NCI-H2107 treated with DMSO at 0.1 percent for 48 hours (cell line): ENCODE results near the gene NPLOC4.
"Not testable (repeated sequence)": the region's sequence is repeated elsewhere in the genome, so short reads cannot be mapped to it uniquely, and the experiment has no call there.

ENCODE experiments used
- DNase-seq: peaks from one replicate; lab custom pipeline; 2025; ENCODE audit not compliant: unreplicated experiment; lab: John Stamatoyannopoulos, UW

The NPLOC4 gene

DNA sequence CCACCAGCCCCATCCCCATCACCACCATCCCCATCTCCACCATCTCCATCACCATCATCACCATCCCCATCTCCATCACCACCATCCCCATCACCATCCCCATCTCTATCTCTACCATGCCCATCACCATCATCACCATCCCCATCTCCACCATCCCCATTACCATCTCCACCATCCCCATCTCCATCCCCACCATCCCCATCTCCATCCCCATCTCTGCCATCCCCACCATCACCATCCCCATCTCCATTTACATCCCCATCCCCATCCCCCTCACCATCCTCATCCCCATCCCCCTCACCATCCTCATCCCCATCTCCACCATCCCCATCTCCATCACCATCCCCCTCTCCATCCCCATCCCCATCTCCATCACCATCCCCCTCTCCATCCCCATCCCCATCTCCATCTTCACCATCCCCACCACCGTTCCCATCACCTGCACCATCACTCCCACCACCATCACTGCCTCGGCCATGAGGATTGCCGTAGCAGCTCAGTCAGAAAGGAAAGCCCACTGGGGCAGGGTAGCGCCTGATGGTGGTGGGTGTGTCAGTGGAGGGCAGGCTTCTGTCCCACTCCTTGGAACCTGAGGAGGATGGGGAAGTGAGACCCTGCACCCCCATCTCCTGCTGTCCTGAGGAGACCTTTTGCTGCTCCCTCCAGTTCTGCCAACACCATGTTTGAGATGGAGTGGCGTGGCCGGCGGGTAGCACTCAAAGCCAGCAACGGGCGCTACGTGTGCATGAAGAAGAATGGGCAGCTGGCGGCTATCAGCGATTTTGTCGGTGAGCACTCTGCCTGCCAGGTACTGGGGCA, 101.2 kb downstream of the NPLOC4 start:
- no peak for DNase-seq

DNA sequence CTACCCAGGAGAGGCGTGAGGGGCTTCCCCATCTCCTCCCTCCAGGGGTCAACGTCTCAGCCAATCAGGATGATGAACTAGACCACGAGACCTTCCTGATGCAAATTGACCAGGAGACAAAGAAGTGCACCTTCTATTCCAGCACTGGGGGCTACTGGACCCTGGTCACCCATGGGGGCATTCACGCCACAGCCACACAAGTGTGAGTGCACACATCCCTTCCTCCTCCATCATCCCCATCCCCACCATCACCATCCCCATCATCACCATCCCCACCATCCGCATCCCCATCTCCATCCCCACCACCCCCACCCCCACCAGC, 101.9 kb downstream of the NPLOC4 start:
- no peak for DNase-seq

DNA sequence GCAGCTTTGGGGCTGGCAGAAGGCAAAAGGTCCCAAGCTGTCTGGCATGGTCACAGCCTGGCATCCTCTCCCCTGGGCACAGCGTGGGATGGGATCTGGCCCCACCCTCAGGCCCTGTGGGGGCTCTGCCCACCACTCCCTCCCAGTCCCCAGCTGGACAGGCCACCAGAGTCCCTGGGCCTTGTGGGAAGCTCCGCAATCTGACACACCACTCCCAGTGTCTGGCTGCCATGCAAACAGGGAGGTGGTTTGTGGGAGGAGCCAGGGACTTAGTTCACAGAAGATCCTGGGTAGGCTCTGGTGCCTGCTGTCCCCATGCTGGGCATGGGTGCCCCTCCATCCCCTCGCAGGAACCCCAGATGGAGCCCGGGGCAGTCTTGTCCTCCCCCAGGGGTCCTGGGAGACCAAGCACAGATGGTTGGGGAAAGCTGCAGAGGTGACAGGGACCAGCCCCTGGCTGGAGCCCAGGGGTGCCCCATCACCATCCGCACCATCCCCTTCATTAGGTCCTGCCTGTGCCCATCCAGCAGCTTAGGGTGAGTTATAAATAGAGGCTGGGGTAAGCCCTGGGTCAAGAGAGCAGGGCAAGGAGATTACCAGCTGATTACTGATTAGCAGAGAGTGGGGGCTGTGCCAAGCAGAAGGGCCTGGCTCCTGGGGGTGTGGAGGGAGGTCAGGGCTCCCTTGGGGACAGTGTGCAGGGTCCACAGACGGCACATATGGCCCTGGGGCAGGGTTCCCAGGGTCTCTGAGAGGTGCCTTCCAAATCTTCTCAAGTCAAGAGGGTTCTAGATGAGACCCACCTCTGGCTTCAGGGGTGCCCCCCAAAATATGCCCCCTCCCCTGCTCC, 102.5 kb downstream of the NPLOC4 start:
- DNase-seq = no peak

DNA sequence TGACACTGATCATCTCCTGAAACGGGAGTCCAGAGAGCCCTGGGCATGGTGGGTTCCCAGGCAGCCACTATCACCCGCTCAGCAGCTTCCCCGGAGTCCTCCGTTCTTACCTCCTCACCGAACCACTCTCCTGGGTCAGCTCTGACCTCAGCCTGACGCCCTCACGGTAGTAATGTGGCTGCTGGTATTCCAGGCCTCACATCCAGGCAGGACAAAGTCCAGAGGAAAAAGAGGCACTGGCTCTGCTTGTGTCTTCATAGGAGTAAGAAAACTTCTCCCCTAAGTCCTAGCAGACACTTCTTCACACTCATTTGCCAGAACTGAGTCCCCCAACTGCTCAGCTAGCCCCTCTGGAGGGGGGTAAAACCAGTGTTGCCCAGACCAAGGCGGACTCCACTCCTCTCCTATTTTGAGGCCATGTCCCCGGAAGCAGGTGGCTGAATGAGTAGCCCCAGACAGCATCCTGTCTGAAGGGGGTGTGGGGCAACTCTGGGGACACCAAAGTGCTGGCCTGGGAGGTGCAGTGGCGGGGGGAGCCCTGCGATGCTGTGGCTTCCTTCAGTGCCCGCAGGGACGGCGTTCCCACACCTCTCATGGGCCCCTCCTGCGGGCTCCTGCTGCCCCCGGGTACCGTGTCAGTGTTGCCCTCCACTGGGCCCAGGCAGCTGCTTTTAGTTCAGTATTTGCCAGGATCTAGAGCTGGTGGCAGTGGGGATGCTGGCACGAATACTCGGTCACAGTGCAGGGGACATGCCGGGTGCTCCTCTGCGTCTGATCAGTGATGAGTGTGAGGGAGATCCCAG, 103.4 kb downstream of the NPLOC4 start:
- DNase-seq = no peak

DNA sequence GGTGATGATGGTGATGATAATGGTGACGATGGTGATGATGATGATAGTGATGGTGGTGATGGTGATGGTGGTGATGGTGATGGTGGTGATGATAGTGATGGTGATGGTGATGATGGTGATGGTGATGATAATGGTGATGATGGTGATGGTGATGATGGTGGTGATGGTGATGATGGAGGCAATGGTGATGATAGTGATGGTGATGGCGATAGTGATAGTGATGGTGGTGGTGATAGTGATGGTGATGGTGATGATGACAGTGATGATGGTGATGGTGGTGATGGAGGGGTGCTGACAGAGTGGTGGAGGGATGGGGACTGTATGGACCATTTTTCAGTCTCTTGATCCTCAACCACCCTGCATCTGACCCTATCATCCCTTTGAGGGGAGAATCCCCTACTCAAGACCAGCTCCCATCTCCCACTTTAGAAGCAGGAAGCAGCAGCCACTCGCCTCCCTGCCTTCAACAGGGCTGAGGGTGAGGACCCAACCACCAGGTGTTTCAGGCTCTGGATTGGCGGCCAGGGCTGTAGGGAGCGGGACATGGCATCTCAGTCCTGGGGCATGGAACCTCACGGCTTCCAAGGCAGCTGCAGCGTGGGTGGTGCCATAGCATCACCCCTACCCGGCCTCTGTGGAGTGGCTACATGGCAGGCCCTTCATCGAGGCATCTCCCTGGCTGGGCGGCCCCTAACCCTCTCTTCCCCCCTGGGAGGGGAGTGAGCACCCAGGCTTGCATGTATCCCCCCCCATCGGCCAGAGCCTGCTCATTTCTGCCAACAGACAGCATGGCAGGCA, 104.2 kb downstream of the NPLOC4 start:
- no peak for DNase-seq

DNA sequence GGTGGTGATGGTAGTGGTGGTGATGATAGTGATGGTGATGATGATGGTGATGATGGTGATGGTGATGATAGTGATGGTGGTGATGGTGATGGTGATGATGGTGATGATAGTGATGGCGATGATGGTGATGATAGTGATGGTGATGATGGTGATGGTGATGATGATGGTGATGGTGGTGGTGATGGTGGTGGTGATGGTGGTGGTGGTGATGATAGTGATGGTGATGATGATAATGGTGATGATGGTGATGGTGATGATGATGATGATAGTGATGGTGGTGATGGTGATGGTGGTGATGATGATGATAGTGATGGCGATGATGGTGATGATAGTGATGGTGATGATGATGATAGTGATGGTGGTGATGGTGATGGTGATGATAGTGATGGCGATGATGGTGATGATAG, 104.9 kb downstream of the NPLOC4 start:
- not testable (repeated sequence) for DNase-seq

DNA sequence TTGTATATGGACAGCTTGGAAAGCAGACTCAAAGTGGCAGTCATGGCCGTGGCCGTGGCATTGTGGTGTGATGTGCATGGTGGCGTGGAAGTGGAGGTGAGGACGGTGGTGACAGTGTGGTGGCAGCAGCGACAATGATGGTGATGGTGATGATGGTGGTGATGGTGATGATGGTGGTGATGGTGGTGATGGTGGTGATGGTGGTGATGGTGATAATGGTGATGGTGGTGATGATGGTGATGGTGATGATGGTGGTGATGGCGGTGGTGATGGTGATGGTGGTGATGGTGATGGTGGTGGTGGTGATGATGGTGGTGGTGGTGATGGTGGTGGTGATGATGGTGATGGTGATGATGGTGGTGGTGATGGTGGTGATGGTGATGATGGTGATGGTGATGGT, 105.9 kb downstream of the NPLOC4 start:
- not testable (repeated sequence) for DNase-seq

DNA sequence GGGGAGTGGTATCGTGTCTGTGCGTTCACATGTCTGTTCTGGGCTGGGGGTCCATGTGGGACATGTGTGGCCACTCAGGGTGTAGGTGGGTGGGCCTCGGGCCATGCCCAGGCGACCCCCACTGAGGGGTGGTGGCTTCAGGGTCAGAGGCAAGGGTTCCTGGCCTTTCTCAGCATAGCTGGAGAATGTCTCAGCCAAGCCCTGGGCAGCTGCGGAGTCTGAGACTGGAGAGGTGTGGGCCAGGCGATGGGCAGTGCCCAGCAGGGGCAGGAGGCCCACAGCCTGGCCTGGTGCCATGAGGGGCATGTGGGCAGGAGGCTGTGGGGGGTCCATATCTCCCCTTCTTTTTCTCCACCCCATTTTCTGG, 107.5 kb downstream of the NPLOC4 start:
- no peak for DNase-seq

DNA sequence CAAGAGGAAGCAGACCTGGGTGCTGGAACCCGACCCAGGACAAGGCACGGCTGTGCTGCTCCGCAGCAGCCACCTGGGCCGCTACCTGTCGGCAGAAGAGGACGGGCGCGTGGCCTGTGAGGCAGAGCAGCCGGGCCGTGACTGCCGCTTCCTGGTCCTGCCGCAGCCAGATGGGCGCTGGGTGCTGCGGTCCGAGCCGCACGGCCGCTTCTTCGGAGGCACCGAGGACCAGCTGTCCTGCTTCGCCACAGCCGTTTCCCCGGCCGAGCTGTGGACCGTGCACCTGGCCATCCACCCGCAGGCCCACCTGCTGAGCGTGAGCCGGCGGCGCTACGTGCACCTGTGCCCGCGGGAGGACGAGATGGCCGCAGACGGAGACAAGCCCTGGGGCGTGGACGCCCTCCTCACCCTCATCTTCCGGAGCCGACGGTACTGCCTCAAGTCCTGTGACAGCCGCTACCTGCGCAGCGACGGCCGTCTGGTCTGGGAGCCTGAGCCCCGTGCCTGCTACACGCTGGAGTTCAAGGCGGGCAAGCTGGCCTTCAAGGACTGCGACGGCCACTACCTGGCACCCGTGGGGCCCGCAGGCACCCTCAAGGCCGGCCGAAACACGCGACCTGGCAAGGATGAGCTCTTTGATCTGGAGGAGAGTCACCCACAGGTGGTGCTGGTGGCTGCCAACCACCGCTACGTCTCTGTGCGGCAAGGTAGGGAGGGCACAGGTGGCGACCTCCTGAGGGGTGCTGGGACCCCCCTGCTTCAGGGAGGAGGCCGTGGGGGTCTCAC, 108.1 kb downstream of the NPLOC4 start:
- no peak for DNase-seq

DNA sequence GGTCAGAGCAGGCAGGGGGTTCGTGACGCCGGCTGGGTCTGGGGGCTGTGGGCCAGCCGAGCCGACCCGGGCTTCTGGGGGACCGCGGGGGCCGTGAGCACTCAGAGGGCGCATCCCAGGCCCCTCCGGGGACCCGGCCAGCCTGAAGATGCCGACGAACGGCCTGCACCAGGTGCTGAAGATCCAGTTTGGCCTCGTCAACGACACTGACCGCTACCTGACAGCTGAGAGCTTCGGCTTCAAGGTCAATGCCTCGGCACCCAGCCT, 108.6 kb downstream of the NPLOC4 start:
- DNase-seq = no peak

DNA sequence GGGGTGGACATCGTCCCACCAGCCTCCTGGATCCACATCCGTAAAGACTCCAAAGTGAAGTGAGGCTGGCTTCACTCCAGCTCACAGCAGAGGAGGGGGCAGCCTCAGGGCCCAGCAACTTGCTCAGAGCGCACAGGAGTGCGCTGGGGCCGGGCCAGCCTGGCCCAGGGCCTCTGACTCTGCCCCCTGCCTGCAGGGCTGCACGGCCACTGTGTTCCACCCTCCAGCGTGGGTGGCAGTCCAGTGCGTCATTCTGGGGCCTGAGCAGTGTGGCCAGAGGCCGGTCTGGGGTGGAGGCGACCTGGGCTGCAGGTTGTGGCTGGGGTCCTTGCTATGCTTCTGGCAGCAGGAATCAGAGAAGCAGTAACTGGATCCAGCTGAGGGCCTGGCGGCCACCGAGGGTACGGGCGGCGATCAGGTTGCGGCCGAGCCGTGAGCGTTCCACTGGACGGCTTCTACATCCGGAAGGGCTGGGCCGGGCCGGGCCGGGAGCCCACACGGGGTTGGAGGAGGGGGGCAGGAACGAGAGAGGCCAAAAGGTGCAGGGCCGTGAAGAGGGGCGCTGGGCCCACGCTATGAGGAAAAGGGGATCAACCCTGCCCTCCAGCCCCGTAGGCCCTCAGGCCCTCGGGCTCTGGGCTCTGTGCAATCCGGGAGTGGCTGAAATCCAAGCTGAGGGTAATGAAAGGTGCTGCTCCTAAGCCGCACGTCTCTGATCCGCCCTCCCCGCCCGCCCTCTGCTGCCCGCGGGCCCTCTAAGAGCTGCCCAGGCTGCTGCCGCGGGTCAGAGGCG, 109.1 kb downstream of the NPLOC4 start, which contains the start of gene FSCN2:
TSS of gene FSCN2 (plus strand) at position 787 of the 793 bp plus-strand sequence. CDS start 155 bp downstream, outside the sequence.
- DNase-seq = no peak

DNA sequence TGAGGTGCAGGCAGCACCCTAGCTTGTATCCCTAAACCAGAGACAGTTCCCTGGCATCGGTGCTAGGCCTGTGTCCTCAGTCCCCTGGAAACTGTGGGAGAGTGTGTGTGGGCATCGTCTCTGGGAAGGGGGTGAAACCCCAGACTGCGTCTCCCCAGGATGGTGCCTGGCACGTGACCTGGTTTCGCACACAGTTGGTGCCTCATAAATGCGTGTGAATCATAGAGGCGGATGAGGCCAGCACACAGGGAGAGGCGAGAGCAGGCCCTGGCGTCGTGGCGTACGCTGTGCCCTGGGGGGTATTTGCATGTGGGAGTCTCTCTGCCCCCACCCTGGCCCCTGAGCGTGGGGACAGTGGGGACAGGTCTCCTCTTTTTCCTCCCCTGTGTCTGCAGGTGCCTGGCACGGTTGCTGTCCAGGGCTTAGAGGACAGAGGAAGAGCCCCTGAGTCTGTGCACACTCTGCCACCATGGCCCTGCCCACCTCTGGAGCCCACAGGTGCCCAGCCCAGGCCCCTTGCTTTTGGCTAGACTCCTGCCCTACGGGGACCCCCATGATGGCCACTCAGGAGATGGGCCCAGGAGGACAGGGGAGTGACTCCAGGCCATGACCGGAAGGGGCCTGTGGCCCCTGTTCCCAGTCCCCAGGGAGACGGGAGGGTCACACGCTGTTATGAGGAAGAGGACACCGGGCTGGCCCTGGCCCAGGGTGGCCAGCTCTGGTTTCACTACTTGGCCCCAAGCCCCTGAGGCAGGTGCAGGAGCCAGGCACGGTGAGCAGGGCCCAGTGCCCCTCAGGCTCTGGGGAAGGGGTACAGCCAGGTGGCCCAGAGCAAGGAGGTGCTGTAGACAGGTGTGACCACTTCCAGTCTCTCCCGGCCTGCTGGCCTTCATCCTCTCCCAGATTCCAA, 110.0 kb downstream of the NPLOC4 start:
- DNase-seq = no peak

DNA sequence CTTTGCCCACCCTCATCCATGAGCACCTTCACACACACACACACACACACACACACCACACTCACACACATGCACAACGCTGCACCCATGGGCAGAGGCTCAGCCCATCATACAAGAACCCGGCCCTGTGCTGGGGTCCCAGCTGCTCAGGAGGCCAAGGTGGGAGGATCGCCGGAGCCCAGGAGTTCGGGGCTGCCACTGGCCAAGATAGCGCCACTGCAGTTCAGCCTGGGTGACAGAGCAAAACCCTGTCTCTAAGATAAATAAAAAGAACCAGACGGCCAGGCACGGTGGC, 112.1 kb downstream of the NPLOC4 start:
- no peak for DNase-seq

DNA sequence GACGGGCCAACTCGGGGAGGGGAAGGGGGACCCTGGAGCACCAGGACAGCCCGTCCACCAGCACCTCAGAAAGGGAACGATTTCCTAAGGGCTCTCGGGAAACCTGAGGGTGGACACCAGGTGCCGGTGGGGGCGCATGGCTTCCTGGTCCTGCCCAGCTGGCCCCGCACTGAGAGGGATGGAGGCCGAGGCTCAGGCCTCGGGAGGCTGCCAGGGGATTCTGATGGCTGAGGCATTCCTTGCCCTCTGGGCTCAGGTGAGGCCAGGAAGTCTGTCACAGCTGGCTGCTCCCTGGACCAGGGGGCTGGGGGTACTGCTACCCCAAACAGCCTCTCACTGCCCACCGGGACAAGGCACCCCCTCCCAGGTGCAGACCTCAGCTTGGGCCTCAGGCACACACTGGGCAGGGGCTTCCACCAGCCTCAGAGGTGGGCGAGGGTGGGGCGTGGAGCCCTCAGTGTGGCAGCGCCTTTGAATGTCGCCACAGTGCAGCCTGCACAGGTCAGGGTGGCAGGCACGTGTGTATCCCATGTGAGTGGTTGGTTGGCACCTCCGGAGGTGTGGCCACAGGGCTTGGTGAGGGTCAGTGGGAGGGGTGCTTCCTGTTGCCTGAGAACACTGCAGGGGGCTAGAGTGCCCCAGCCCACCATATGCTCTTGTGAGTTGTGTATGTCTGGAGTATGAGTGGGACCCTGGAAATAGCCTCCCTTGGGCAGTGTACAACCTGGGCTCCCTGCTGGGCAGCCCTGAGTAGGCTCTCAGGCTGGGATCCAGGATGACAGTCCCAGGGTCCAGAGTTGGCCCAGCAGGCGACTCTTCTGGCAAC, 112.7 kb downstream of the NPLOC4 start:
- DNase-seq = no peak

DNA sequence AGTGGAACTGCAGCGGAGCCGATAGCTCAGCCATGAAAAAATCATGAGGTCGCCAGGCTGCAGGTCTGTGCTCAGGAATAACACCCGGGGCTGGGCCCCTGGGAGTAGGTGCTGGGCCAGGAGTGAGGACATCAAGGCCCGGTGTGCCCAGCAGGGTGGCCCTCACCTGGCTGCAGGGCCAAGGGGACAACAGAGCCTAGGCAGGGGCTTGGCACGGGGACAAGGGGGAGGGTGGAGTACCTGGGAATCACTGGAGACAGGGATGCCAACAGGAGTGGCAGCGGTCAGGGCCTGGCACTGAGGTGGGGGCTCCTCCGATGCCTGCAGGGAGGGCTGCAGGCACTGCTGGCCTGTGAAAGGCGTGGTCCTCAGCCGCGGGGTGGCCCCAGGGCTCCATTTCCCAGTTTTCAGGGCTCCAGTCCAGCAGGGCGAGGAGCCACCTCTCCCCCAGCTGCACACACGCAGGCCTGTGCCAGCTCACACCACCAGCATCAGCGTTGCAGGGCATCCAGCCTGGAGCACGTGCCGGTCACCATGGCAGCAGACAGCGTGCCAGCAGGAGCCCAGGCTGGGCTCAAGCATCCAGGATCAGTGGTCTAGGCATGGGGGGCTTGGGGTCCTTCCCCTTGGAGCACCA, 113.4 kb downstream of the NPLOC4 start:
- DNase-seq = no peak

DNA sequence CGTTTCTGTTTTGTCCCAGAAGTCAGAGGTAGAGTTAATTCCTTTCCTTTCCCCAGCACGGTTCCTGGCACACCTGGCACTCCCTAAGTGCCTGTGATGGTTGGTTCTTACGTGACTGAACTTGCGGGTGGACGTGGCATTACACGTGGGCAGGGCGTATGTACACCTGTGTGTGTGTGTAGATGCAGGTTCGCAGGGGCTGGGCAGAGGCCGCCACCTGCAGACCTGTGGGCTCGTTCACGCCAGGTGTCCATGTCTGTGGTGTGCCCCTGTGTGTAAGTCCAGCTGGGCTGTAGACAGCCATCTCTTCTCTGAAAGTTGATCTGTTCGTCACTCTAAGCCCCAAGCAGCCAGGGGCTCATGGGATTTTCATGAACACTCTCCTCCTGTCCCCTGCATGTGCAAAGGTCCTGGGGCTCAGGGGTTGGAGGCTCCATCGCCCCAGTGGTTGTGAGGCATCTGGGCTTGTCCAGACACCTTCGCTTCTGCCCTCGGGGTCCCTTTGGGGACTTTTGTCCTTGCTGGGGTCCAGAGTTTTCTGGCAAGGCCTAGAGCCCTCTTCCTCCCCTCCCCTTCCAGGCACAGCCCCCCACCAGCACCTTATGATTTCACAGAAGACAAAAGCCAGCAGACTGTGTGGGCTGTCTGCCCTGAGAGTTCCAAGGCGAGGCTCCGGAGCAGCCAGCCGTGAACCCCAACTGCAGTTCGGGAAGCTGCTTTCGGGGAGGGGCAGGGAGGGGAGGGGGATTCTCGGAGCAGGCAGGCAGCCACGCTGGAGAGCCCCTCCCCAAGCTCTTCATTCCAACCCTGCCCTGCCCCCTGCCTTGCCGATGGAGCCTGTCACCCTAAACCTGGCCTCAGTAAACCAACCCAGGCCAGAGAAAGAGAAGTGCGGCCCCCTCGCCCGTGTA, 114.2 kb downstream of the NPLOC4 start:
- DNase-seq = no peak
